Stimulated activated CD4-positive, alpha-beta T cell treated with anti-CD3 and anti-CD28 coated beads, Interleukin-1b, Interleukin-23, amount 100 ng/mL, for 4 hours (primary cell): ENCODE measurements around the gene IGF2R.
"Not testable (repeated sequence)": the region's sequence is repeated elsewhere in the genome, so short reads cannot be mapped to it uniquely, and the experiment has no call there.

Experiments
- DNase-seq, 2 donors: peaks; one replicate each; pipeline ENCODE4 v3.0.0-alpha.2; 2020; ENCODE audit warnings: low read depth in 2 of 2

Gene IGF2R

DNA sequence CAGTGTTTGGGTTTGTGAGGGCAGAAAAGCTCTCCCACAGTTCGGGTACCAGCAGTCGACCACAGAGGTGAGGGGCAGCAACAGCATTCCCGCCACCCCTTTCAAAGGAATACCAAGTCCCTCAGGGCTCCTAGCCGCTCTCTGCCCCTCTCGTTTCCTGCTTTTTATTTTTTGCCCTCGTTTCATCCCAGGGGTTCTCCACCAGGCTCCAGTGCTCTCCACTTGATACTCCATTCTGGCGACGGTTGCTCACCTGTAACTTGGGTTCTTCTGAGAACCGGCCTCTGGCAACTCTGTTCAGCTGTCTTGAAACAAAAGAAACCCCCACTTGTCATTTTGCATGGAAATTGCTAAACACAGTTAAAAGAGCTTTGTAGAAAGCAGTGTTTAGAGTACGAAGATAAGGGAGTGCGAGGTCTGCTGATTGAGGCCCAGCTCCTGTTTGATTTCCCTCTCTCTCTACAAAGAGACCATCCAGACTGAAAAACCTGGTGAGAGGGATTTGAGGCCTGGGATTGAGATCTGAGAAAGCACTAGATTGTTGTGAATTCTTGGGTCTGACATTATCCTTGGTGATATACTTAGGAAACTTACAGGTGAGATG lies 28.7 kb downstream of the IGF2R start:
- no peak for DNase-seq

DNA sequence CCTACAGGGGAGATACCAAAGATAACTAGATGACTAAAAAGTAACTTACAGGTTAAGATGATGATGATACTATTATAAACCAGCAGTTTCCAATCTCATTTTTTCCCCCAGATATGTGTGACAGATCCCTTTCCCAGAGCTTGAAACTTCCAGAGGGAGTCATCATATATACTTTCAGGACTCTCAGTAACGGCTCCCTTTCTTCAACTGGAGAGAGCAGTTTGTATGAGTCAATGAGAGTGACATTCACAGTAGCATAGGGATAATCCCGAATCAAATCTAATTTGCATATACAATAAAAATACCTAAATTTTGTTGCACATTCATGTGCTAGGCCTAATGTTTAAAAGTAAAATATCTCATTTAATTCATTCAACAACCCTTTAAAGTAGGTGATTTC lies 29.7 kb downstream of the IGF2R start:
- DNase-seq, result no peak

DNA sequence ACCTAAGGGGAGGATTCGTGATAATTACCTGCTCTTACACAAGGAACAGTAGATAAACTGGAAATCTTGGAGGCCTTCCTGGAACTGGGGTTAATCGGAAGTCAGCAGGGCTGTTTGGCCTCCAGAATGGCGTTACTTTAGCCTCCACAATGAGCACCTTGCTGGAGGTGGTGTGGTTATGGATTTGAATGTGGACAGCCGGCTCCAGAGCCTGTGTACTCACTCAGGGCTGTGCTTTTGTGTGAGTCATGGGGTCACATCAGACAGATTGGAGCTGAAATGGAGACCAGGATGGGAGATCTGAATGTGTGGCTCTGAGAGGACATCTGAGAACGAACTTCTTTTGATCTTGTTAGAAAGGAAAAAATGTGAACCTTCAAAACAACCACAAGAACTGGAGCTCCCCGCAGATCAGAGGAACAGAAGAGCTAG lies 30.4 kb downstream of the IGF2R start:
- DNase-seq, result no peak

DNA sequence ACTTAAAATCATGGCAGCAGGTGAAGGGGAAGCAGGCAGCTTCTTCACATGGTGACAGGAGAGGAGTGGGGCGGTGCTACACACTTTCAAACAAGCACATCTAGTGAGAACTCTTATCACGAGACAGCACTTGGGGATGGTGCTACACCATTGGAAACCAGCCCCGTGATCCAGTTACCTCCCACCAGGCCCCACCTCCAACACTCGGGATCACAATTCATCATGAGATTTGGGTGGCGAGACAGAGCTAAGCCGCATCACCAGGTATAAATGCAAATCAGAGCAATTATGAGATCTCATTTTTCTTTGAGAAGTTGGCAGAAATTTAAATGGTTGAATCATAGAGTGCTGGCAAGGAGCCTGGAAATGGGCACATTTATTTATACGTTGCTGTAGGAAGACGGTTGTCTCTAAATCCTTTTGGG lies 31.4 kb downstream of the IGF2R start:
- DNase-seq, result no peak

DNA sequence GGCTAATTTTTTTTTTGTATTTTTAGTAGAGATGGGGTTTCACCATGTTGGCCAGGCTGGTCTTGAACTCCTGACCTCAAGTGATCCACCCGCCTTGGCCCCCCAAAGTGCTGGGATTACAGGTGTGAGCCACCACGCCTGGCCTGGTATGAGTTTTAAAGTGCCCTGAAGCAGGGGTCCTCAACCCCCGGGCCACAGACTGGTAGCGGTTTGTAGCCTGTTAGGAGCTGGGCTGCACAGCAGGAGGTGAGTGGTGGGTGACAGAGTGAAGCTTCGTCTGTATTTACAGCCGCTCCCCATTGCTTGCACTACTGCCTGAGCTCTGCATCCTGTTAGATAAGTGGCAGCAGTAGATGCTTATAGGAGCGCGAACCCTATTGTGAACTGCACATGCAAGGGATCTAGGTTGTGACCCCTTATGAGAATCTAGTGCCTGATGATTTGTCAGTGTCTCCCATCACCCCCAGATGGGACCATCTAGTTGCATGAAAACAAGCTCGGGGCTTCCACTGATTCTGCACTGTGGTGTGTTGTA lies 32.1 kb downstream of the IGF2R start:
- not testable (repeated sequence) for DNase-seq

DNA sequence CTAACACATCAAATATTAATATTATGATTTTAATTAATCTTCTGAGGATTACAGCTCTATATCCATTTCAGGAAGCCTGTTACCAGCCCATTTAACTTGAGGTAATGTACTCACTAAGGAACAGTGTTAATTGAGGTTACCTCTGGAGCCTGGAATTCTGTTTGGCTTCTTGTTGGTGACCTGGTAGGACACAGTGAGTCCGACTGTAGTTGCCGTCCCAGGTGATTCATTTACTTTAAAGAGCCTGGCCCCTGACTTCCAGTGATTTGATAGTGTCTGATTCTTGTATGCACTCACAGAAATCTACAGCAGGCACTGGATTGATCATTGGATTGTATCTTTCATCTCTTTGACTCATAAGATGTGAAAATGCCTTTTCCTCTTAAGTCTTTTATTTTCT lies 34.0 kb downstream of the IGF2R start:
- DNase-seq, result no peak

DNA sequence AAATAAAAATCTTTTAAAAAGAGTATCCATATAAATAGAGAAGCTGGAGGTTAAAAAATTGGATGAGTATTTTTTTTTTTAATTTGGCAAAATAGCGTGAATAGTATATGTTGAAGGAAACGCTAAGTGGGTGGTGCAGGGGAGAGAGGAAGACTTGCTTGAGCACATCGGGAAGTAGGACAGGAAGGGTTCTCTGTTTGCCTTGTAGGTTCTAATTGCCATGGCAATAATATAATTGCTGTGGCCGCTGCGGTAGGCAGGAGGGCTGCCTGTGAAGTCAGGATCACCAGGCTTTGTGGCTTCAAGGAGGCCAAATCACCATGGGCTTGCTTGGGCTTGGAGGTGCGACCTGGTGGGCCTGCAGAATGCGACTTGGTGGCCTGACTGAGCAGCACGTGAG lies 35.1 kb downstream of the IGF2R start:
- no peak for DNase-seq

DNA sequence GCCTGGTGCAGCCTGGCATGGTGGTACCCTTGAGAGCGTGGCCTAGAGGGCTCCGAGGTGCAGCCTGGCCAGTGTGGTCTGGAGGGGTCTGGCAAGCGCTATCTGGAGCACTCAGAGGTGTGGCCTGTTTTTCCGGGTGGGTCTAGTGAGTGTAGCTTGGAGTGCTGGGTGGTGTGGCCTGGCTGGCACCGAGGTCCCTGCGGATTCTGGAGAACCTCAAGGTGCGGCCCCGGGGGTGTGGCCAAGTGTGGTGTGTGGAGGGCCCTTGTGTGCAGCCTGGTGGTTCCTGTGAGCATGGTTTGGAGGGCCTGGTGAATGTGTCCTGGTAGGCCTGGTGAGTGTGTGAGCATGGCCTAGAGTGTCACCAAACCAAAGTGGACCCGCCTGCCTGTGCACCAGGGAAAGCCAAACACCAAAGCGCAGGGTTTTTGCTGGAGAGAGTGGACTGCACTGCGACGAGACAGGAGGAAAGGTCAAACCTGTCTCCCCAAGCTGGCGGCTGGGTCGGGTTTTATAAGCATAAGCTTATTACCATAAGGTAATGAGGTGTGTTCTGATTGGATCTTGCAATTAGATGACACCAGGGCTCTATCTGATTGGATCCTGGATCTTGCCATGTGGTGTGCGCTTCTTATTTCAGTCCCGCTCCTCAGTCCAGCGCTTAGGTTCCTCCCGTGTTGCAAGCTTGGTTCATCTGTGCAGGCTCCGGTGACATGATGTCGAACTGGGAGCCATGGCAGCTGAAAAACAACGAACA lies 35.7 kb downstream of the IGF2R start:
- no peak for DNase-seq

DNA sequence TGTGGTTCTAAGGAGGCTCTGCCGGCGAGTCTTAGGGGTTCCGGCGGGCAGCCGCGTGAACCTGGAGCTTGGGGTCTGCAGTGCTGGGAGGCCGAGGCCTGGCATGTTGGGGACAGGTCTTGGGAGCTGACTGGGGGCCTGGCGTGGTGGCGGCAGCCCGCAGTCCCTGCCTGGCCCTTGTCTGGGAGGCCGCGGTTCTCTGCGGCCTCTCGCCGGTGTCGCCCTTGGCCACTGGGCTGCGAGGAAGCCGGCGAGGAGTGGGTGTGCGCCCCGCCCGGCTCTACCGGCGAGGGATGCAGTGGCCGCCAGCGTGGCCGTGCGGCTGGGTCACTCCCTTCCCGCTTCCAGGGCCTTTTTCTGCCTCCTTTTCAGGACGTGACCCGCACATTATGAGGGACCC lies 36.3 kb downstream of the IGF2R start:
- no peak for DNase-seq

DNA sequence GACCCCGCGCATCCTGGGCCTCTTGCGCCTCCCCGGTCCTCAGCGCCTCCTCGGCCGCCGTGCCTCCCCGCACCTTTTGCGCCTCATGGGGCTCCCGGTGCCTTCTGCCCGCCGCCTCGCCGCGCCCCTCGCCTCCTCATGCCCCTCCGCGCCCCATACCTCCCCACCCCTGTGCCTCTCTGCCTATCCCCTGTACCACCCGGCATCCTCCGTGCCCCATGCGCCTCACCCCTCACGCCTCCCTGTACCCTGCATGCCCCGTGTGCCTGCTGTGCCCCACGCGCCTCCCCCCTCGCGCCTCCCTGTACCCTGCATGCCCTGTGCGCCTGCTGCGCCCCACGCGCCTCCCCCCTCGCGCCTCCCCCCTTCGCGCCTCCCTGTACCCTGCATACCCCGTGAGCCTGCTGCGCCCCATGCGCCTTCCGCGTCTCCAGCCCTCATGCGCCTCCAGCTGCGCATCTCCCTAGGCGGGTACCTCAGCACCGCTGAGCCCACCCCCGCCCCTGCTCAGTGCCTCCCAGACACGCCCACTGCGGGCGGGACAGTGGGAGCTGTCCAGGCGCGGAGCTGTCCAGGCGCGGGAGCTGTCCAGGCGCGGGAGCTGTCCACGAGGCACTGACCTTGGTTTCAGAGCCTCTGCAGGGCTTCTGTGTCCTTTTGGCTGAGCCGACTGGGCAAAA lies 37.1 kb downstream of the IGF2R start:
- DNase-seq, result no peak

DNA sequence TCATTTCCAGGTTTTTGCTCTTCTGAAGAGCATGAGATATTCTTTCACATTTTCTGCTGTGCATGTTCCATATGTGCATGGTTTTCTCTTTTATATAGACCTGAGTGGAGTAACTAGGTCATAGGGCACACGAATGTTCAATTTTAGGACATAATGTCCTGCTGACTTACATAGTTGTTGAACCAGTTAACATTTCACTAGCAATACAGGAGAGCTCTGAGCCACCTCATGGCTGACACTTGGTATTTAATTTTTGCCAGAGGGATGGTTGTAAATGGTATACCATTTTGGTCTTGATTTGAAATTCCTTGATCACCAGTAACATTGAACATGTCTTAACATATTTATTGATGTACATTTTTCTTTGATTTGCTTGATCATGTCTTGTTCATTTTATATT lies 38.3 kb downstream of the IGF2R start:
- DNase-seq, result no peak

DNA sequence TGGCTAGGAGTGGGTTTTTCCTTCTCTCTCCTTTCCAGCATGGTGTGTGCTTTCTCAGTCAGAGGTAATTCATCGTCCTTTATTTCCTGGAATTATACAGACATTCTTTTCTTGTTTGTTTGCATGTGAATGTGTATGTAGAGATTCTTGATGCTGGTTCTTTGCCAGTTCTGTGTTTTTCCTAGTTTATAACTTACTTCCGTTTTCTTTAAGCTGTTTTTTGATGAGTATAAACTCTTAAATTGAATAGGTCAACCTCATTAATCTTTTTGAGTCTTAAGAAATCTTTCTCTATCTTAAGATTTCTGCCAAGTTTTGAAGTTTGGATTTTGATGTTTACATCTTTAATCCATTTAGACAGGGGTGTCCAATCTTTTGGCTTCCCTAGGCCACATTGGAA lies 38.7 kb downstream of the IGF2R start:
- DNase-seq, result no peak

DNA sequence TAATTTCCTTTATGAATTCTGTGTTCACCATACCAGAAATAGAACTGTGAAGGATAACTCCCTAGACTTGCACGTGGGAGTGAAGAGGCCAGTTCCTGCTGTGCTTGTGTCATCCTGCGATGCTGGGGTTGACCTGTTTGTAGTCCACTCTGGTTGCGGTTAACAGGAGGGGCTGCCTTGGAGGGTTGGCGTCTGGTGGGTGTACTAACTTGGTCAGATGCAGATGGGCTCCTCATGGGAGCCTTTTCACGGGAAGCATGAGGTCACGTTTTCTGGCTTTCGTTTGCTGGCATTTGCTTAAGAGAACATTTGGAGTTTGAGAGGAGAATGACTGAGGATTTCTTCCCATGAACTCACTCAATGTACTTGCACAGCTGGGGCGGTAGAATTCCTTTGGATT lies 41.2 kb downstream of the IGF2R start:
- no peak for DNase-seq

DNA sequence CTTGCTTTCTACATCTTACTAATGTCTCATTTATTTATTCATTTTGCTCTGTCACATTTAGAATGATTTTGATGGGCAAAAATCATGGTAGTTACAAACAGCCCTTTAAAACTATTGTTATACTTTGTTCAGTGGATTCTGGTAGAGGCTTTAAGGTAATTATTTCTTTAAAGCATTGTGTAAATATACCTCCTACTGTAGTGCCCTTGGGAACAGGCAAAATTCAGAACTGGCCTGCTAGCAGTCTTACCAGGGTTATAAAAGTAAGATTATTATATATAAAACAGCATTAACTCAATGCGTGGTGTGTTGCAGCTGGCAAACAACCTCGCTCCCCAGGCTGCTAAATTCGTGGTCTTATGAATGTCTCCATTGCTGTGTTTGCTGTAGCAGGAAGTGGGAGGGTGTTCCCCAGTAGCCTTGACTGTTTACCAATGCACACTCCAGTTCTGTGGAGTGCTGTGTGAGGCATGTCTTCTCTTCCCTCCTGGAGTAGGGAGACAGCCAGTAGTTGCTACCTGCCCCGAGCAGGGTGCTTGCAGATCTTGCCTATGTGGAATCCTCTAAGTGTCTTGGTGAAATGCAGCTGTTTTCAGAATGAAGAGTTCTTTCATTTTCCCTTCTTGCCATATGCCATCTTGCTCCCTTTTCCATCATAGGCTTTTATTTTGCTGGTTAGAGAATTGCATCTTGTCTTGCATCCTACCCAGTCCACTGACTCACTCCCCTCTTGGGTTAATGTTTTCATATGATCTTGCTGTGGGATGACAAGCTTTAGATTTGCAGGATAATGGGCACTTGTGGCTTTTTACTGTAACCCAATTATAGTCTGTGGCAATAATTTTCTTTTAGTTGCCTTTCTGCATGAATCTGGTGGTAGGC lies 45.3 kb downstream of the IGF2R start:
- DNase-seq, result no peak

DNA sequence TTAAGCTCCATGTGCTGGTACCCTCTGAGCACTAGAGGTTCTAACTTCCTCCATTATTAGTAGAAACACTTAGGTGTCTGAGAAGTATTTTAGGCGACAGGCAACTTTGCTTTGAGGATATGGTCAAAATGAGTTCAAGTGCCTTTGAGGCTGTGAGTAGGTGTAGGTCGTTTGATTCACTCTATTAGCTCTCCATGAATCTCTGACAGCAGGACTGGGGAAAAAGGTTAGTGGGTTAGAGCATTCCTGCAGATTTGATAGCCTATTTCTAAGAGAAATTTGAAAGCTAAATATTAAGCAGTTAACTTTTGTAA lies 45.9 kb downstream of the IGF2R start:
- DNase-seq, result no peak

DNA sequence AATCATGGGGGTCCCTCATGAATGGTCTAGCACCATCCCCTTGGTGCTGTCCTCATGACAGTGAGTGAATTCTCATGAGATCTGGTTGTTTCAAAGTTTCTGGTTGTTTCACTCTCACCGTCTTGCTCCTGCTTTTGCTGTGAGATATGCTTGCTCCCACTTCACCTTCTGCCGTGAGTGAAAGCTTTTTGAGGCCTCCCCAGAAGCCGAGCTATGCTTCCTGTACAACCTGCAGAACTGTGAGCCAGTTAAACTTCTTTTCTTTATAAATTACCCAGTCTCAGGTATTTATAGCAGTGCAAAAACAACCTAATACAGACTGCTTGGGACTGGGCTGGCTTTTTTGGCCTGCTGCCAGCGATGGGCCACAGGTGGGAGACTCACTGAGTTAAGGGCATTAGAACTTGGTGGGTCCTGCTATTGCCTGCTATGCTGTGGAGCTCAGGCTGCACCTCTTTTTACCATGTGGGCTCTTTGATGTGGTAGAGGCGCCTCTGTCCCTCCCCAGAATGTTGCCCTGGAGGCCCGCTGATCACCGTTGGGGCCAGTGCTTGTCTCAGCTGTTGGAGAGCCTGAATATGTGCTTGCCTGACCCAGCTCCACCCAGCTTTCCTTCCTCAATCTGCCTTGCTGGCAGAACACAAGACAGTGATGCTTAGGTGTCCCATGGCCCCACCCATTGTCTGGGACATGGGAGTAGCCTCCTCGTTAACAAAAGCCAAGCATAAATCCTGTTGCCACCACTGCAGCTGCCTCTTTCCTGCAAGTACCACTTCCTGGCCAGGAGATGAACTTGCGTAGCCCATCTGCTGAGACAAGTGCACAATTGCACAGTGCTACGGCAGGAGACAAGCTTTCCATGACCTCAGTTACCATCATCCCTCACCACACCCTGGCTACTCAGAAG lies 47.1 kb downstream of the IGF2R start:
- DNase-seq, result peak in 1 of 2 donors; percentile 17

DNA sequence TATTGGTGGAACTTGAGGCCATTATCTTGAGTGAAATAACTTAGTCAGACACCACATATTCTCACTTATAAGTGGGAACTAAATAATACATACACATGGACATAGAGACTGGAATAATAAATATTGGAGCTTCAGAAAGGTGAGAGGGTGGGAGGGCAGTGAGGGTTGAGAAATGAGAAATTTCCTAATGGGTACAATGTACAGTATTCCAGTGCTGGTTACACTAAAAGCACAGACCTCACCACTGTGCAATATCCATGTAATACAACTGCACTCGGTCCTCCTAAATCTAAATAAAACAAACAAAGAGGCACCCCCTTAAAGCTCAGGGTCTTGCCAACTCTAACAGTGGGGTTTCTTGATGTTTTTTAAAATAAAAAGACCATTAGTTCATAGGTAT lies 53.2 kb downstream of the IGF2R start:
- no peak for DNase-seq

DNA sequence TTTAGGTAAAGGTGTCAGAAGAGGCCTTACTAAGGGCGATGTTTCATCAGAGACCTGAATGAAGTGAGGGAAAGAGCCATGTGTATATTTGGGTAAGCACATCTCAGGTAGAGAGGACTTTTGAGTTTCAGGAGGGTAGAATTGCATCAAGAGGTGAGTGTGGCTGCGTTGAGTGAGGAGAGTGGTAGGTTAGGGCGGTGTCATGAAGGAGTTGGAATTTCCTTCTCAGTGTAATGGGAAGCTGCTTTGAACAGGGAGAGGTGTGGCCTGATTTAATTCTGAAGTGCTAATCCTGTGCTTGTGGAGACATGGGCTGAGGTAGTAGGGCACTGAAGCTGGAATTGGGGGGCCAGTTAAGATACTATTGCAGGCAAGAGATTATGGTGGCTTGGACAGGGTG lies 53.9 kb downstream of the IGF2R start:
- DNase-seq, result no peak

DNA sequence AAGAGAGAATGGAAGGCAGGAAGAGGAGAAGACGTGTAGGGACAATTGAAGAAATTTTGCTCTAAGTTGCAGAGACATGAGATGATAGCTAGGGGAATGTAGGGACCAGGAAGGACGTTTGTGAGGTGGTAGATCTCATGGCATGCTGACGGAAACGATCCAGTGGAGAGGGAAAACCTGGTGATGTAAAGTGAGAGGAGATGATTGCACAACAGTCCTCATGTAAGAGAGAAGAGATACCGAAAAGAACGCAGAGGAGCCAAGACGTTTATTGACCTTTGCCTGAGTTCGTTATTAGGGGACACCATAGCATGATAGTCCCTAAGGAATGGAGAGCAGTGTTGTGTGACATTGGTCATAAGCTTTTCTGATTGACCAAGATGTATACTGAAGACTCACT lies 55.3 kb downstream of the IGF2R start:
- no peak for DNase-seq

DNA sequence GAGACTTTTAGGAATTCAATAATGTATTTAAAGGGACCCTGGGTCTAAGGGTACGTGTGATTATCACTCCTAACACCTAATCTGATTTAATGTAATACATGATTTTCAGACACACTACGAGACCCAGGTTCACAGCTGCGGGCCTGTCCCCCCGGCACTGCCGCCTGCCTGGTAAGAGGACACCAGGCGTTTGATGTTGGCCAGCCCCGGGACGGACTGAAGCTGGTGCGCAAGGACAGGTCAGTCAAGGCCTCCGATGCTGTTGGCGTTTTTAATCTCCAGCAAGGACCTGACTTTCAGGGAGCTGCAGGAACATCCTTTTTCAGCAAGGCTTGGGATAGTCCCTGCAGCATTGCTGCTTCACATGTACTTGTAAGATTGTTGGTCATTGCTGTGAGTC lies 58.2 kb downstream of the IGF2R start:
- no peak for DNase-seq

DNA sequence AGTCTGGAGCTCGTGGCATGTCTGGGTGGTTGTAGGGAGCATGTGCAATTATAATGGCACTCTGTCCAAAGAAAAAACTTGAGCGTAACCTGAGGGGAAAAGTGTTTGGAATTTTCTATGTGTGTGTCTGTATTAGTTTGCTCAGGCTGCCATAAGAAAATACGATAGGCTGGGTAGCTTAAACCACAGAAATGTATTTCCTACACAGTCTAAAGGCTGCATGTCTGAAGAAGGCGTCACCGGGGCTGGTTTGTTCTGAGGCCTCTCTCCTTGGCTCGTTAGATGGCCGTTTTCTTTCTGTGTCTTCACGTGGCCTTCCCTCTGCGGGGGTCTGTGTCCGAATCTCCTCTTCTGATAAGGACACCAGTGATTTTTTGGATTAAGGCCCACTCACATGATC lies 59.0 kb downstream of the IGF2R start:
- no peak for DNase-seq
